ENCODE measurements around the gene KRT6C.

GRCh38 chr12:52440821-52441319 is 32.7 kb downstream of the KRT6C start:
- TF ChIP-seq CTCF (IDR thresholded peaks at IDR 0.05), result no peak
- TF ChIP-seq POLR2A (IDR thresholded peaks at IDR 0.05), result no peak

Measured in esophagus squamous epithelium (tissue), 4 donors.